ENCODE measurements around the gene SPOCK1. TPM values are rescaled to one million over a fixed set of nuclear protein-coding genes. Genes with fewer than 3 reads are reported as not detected.

SPOCK1 gene
- total RNA-seq, 1 experiment from 2014 or later, result 10.9 TPM

- H3K9me3 ChIP-seq (ENCODE audit: control insufficient read depth, low read depth, low read length), result no peaks in the 10 kb centered on the region
- H3K27ac Mint-ChIP-seq, result no peak overlapping the region
- no peaks in the 10 kb centered on the region for H3K36me3 Mint-ChIP-seq (ENCODE audit: insufficient read depth in 1 of 3, low read depth in 3 of 3)
These were observed 198.5 kb downstream of the SPOCK1 start for GRCh38 chr5:137300411-137301240.

More at GRCh38 chr5:137300411-137301240, 198.5 kb downstream of the SPOCK1 start:
- Histone ChIP-seq H2BK12ac (ENCODE audit: insufficient read length, low read depth, low read length) (no peak overlapping the region), H2AK5ac (ENCODE audit: insufficient read length, low read length) (no peak overlapping the region), H3K14ac (ENCODE audit: insufficient read depth, low read length) (no peak overlapping the region), H3K79me1 (ENCODE audit: insufficient read depth, low read depth, low read length, poor library complexity, severe bottlenecking) (no peaks in the 10 kb centered on the region), H2BK15ac (ENCODE audit: low read depth, low read length) (no peak overlapping the region), H2AFZ (ENCODE audit: low read length) (no peak overlapping the region), H3K4ac (ENCODE audit: low read depth, low read length) (no peak overlapping the region), H3K18ac (ENCODE audit: insufficient read length, low read depth, low read length) (no peak overlapping the region), H3K9ac (ENCODE audit: extremely low read depth, insufficient read length, low read length) (no peak overlapping the region), H4K91ac (ENCODE audit: insufficient read length, low read depth, low read length) (no peak overlapping the region), H2BK120ac (ENCODE audit: low read depth, low read length, poor library complexity, severe bottlenecking) (no peak overlapping the region), H3K23me2 (ENCODE audit: insufficient read length, low read depth, low read length, poor library complexity, severe bottlenecking) (no peaks in the 10 kb centered on the region), H3K27me3 (ENCODE audit: insufficient read depth, low read length) (peaks cover 2% of the 10 kb centered on the region; the same call in 1 of the 2 replicates), H3K79me2 (ENCODE audit: insufficient read depth, low read length) (no peaks in the 10 kb centered on the region), H3K4me1 (ENCODE audit: insufficient read depth, low read length) (peaks cover 2% of the 10 kb centered on the region; the same call in 1 of the 2 replicates), H4K8ac (replicated peaks; ENCODE audit: insufficient read length, low read depth, low read length) (no peak overlapping the region), H3K27ac (ENCODE audit: insufficient read length, low read depth, low read length) (no peak overlapping the region), H3K23ac (ENCODE audit: insufficient read length, low read depth, low read length) (no peak overlapping the region), H4K5ac (ENCODE audit: insufficient read length, low read depth, low read length) (no peak overlapping the region), H3K4me2 (ENCODE audit: insufficient read depth, insufficient read length, low read length) (no peak overlapping the region), H2BK5ac (ENCODE audit: insufficient read length, low read length) (no peak overlapping the region), H3T11ph (ENCODE audit: low read length) (no peak overlapping the region), H4K20me1 (ENCODE audit: control insufficient read depth, insufficient read depth, insufficient read length) (no peaks in the 10 kb centered on the region), H2BK20ac (ENCODE audit: low read depth, low read length, poor library complexity, severe bottlenecking) (no peak overlapping the region), H3K56ac (ENCODE audit: insufficient read length, low read depth, low read length) (no peak overlapping the region)
- Mint-ChIP-seq H3K9me3 (no peaks in the 10 kb centered on the region), H3K4me1 (peaks cover 17 to 18% of the 10 kb centered on the region in 2 experiments), H3K4me3 (no peak overlapping the region), H3K27me3 (ENCODE audit: low read depth) (peaks cover 3% of the 10 kb centered on the region; the same call in 1 of the 2 replicates)
- no peak for DNase-seq
- no CpG with 5 or more reads among the region's 4 CpGs for WGBS (ENCODE audit: extremely low coverage, insufficient read length, low lambda C conversion rate)
- no peak for TF ChIP-seq CTCF (conservative IDR thresholded peaks at IDR 0.05)

Data from H9 (cell line).